HG02610 (cell line): ENCODE results near the gene MMP3.
A peak's percentile ranks its signal among the peaks of the same experiment; 100 is the strongest.
"Not testable (repeated sequence)": the region's sequence is repeated elsewhere in the genome, so short reads cannot be mapped to it uniquely, and the experiment has no call there.

Source experiments
- ATAC-seq: cut with Tn5 transposase; IDR thresholded peaks from one replicate; pipeline ENCODE4 v1.9.1; 2021; ENCODE audit warnings: mild to moderate bottlenecking, moderate library complexity; ENCODE audit not compliant: unreplicated experiment

Gene MMP3

GRCh38 chr11:102843489-102843888 is at the start of gene MMP3:
Gene MMP3 (minus strand): TSS chr11:102843609. CDS start chr11:102843546, 63 bp downstream.
- no peak for ATAC-seq

- ATAC-seq, result no peak
Observed at GRCh38 chr11:102891736-102892135, 48.3 kb upstream of the MMP3 start.

- ATAC-seq, result no peak
Observed at GRCh38 chr11:102886999-102887398, 43.6 kb upstream of the MMP3 start.

- ATAC-seq, result no peak
Observed at GRCh38 chr11:102883141-102883540, 39.7 kb upstream of the MMP3 start.

GRCh38 chr11:102882389-102883024 is 39.1 kb upstream of the MMP3 start:
- peak; percentile 96 for ATAC-seq

- no peak for ATAC-seq
Observed at GRCh38 chr11:102879801-102880200, 36.4 kb upstream of the MMP3 start.

- ATAC-seq, result no peak
Observed at GRCh38 chr11:102878595-102878994, 35.2 kb upstream of the MMP3 start.

- no peak for ATAC-seq
Observed at GRCh38 chr11:102874852-102875251, 31.4 kb upstream of the MMP3 start, which contains the start of gene MMP12. Gene MMP12 (minus strand): TSS chr11:102874982. CDS start chr11:102874937, 45 bp downstream.

- not testable (repeated sequence) for ATAC-seq
Observed at GRCh38 chr11:102869354-102869964, 26.1 kb upstream of the MMP3 start.

- no peak for ATAC-seq
Observed at GRCh38 chr11:102868339-102868738, 24.9 kb upstream of the MMP3 start.

GRCh38 chr11:102864724-102865123 is 21.3 kb upstream of the MMP3 start:
- ATAC-seq, result no peak

GRCh38 chr11:102853956-102854355 is 10.5 kb upstream of the MMP3 start:
- no peak for ATAC-seq

- ATAC-seq, result no peak
Observed at GRCh38 chr11:102853055-102853454, 9.6 kb upstream of the MMP3 start.

GRCh38 chr11:102850973-102851745 is 7.8 kb upstream of the MMP3 start:
- no peak for ATAC-seq

GRCh38 chr11:102849311-102849710 is 5.9 kb upstream of the MMP3 start:
- no peak for ATAC-seq

- ATAC-seq, result no peak
Observed at GRCh38 chr11:102846292-102846691, 2.9 kb upstream of the MMP3 start.

- no peak for ATAC-seq
Observed at GRCh38 chr11:102842930-102843329, 479 bp downstream of the MMP3 start.

GRCh38 chr11:102840018-102840417 is 3.4 kb downstream of the MMP3 start:
- ATAC-seq, result no peak

- no peak for ATAC-seq
Observed at GRCh38 chr11:102837646-102838045, 5.8 kb downstream of the MMP3 start.

- no peak for ATAC-seq
Observed at GRCh38 chr11:102837156-102837555, 6.3 kb downstream of the MMP3 start.

- ATAC-seq, result no peak
Observed at GRCh38 chr11:102836290-102836875, 7.0 kb downstream of the MMP3 start.
